NCI-H524 treated with DMSO at 0.1 percent for 48 hours (cell line): Measurements from ENCODE around the gene RELL1.
"Not testable (repeated sequence)": the region's sequence is repeated elsewhere in the genome, so short reads cannot be mapped to it uniquely, and the experiment has no call there.

Experiments
- DNase-seq: peaks from one replicate; lab custom pipeline; 2025; lab: John Stamatoyannopoulos, UW

Gene RELL1

DNA sequence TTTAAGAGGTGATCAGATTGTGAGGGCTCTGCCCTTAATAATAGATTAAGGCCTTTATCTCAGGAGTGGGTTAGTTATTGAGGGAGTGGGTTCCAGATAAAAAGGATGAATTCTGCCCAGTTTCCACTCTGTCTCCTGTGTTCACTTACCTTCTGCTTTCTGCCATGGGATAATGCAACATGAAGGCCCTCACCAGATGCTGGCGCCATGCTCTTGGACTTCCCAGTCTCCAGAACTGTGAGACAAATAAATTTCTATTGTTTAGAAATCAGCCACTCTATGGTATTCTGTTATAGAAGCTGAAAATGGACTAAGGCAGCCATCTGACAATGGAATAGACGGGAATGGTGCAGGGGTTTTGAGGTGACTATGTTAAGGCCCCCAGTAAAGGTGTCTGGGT lies 6.9 kb upstream of the RELL1 start:
- DNase-seq = no peak

DNA sequence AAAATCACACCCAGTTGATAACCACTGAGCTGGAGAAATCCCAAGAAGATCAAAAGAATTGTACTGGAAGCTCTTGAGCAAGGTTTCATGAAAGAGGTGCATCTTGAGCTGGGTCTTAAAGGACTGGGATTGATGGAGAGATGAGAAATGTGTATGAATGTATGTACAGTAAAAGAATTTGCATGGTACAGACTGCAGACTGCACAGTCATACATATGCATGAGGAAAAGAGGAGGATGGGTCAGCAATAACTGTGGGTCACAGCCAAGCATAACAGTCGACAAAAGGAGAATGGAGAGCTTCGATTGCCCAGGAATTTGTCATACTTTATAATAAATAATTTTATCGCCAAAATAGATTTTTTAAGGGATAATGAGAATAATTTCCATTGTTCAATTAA lies 4.8 kb upstream of the RELL1 start:
- no peak for DNase-seq

DNA sequence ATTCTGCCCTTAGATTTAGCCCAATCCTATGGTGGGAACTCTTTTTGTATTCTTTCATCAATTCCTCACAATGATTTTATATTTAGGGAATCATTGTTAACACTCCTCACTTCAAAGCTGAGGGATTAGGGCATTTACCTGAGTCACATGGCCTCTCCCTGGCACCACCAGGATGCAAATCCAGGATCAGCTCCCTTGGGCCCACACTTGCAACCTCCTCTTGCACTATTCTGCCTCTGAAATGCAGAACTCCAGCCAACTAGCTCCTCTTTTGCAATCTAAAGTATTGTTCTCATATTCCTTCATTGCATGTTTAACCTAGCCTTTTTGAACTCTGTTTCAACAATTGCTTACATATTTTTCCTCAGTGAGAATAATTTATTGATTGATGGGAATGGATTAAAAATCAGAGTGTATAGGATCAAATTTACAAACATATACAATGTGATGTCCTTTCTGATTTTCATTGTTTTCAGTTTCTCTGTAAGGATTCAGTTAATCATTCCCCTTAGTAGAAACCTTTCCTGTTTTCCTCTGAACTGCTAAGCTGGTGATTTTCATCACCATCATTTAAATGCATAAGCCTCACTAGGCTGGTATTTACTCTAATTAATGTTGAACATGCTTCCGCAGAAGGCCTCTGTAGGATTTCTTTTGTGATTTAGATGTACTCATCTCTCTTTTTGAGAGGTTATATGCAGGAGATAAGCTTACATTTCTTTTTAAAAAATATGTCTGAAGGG lies 3.3 kb upstream of the RELL1 start:
- DNase-seq = no peak

DNA sequence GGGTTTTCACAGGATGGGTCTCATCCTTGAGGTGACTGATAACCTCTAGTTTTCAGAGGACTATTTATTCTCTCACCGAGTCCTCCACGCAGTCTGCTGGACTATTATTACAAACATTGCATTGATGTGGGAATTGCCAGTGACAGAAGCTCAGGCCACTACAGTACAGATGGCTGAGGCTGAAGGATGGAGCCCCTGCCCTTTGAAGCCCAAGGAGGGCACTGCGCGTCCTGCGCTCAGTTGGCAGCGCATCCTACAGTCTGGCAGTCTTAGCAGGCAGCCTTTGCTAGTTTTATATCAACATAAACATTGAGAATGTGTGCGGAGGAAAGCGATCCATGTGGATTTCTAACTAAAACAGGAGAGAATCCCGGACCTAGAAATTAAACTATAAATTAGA lies 1.5 kb upstream of the RELL1 start:
- DNase-seq = peak; percentile 9

DNA sequence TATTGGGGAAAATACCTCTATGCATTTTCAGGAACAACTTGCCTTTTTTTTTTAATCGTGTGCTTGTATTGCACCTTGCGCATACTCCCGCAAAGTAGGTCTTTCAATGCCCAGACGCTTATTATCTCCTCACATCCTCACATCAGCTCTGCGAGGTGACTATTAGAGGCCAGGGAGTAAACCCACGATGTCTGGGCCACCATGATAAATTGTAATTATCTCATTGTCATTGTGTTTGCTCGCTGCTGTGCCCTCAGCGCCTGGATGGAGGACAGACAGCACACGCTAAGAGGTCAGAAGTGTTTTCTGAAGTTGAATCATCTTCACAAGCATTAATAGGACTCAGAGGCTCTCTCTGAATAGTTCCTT lies 1.0 kb upstream of the RELL1 start:
- DNase-seq = no peak

DNA sequence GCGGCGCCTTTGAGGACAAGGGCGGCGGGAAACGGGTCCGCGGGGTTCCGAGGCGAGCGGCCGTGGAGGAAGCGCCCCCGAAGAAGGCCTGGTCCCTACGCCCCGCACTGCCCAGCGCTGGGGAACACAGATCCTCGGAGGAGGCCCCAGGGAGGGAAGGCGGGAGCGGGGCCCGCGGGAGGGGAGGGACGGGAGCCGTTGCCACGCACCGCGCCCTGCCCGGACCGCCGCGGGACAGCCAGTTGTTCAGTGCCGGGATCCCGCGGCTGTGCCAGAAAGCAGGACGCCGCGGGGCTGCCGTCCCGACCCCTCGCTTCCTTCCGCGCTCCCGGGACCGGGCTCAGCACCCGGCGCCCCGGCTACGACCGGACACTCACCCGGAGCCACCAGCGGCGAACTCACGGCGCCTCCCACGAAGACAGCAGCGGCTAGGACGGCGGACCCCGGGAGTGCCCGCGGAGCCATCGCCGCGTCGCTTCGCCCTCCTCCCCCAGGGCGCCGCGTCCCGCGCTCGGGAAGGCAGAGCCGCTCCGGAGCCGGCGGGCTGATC lies 278 bp downstream of the RELL1 start:
- no peak for DNase-seq

DNA sequence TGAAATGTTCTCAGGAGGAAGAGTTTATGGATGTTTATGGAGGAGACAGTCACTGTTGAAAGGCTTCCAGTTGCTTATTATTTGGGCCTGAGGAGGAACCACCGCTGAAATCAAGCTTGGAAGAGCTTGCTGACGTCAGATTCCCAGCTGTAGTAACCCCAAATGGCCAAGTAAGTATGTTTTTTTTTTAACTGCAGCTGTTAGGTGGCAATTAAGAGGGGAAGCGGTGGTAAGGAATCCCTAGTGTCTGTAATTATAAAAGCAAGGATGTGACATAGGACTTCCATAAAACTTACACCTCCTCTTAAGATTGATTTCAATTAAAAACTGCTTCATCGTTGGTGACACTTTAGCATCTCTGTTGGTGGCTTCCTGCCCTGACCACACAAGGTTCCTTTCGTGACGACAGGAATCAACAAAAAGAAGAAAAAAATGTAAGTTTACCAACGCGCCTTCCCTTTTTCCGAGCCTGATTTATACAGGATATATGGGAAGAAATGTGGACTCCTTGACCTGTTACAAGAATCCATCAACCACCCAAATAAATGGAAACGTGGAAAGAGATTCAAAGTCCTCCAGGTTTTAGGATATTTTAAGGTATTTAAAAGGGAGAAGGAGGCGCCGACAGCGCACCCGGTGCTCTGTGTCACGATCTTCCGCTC lies 884 bp downstream of the RELL1 start:
- DNase-seq = peak; percentile 19

DNA sequence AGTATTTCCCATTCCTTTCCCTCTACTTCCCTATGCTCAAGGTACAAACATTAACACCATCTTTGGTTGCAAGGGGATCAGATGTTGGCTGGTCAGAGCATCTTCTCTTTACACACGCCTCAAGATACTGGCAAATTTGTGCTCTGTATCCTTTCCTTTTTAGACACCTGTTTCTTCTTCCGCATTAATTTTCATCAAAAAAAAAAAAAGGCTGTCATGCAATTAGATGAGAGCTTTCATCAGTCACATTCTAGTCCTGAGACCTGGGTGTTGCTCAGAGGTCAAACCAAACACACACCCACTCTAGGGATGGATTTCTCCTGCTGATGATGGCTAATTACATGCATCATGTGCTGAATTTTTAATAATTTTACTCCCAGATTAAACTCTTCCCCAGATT lies 2.0 kb downstream of the RELL1 start:
- DNase-seq = no peak

DNA sequence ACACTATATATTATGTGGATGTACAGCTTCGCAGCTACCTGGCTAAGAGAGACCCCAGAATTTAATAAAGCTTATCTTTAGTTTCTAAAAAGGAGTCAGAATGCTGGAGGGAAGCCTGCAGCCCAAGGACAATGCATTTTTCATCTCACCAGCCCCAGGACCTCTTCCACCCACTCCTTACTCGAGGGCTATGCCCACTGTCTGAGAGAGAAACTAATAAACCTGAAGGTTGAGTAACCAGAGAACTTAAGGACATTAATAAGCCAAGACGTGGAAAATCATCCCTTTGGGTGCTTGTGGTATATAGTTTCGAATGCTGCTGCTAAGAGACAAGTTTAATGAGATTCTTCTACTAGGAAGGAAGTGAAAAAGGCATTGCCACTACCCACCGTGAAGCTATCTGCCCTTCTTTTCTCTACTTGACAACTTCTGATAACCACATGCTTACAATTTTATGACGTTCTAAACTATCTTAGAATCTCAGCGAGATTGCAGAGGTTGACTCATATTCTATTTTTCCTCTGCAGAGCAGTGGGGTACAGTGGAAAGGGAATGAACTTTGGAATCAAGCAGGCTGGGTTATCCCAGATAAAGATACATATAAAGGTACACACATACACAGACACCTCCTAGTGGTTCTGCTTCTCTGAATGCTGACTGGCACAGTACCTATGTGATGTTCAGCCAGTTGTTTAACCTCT lies 3.3 kb downstream of the RELL1 start:
- no peak for DNase-seq

DNA sequence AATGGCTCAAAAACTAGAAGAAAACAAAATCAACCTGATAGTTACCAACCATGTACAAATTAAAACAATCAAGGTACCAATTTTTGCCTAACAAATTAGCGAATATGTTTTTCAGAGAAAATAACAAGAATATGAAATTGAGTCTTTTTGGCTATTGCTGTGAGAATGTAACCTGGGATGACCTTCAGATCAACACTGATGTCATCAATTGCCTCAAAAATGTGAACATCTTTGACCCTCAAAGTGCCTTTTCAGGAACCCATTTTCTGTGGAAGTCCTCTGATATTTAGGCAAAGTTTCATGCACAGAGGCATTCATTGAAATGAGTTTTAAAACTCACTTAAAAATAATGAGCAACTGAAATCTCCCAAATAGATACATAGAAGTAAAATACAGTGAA lies 6.1 kb downstream of the RELL1 start:
- DNase-seq = no peak

DNA sequence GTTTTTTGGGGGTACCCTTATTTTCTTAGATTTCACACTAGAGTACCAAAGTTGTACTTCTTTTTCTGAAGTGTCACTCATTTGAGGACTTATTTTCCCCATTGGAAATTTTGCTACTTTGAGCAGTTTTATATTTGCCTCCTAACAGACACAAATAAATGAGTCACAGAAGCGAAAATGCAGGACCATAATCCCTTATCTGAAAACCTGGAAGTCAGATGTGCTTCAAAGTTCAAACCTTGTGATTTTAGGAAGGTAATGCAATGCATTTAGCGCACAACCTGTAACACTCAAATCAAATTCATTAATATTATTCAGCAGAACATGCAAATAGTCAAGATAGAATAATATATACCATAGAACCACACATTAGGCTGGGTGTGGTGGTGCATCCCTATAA lies 6.9 kb downstream of the RELL1 start:
- DNase-seq = no peak

DNA sequence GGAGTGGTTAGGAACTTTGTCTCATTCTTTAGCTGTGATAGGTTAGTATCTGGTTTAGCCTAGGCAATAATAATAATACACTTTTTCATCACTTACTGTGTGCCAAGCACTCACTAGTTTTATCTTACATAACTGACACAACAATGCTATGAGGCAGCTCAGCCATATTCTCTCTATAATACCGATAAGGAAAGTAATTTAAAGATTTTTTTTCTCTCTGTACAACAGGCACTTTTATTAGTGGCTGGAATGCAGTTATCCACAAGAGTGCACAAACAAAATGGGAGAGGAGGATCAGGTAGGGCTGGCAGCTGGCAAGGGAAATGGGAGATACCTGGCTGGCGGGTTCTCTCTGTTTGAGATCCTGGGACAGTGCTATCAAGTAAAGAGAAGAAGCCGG lies 7.6 kb downstream of the RELL1 start:
- DNase-seq = no peak

DNA sequence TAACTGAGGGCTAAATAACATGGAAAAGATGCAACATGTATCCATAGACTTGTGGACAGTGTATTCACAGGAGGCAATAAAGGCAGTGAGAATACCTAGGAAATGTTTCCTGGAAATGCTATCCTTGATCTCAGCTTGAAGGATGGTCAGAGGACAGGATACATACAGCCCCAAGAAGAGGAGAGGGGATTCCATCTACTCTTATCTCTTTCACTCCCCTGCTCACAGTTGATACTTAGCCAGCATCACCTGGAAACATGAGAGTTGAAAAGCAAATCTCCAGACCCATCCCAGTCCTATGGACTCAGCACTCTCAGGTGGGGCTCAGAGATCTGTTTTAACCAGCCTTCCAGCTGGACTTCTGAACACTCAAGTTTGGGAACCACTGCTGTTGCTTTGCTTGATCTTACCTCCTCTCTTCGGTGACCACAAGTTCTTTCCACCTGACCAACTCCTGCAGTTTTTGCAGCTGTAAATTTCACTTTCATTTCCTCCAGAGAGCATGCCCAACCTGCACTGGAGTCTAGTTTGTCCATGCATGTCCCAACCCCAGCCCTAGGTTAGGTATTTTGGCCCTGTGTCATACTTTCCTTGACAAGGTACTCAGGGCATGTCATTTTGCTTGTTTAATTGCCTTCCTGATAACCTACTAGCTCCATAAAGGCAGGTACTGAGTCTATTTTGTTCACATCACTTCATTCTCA lies 10.4 kb downstream of the RELL1 start:
- no peak for DNase-seq

DNA sequence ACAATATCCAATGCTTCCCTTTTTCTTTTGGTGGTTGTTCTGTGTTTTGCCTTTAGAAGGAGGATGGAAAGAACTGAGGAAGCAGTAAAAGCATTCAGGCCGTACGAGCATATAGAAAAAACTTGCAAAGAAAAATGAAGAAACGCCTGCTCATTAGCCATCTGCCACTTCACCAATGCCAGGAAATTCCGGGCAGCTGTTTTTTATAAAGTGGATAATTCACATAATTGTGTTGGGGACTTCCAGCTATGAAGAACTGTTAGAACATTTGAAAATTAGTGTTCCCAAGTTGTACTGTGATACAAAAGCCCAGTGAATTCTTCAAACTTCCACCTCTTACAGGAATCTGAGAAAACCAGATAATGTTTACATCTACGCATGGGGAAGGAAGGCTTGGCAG lies 11.7 kb downstream of the RELL1 start:
- DNase-seq = peak; percentile 31

DNA sequence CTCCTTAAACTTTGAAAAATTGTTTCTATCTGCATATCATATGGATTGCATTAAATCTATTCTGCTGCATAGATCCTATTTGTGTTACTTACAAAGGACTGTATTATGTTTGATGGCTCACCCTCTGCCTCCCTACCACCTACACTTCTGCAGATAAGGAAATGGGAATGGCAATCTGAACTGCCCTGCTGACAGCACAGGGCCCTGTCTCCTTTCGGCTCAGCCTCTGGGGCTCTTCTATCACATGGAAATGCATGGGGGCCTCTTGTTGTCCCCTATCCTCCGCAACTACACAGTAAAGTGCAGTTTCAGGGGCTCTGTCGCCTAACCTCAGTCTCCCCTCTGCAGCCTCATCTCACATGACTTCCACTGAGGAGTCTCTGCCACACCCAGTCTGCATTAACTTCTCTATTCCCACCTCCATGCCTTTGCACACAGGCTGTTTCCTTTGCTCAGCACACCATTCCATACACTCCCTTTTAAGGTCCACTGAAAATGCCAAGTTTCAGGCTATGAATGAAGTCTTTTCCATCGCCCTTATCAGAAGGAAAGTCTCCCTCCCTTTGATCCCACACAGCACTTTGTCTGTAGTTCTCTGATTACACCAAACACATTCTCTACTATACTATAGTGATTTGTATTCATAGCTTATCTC lies 12.5 kb downstream of the RELL1 start:
- DNase-seq = no peak

DNA sequence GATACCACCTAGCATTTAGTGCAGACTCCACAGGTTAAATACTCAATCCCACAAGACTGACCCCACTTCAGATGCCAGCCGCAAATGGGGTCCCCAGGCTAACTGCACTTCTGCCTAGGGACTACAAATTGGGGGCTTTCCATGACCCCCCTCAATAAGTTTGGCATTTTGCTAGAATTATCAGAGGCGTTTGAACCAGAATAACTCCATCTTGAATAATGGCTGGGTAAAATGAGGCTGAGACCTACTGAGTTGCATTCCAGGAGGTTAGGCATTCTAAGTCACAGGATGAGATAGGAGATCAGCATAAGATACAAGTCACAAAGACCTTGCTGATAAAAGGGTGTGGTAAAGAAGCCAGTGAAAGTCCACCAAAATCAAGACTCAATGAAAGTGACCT lies 15.1 kb downstream of the RELL1 start:
- DNase-seq = no peak

DNA sequence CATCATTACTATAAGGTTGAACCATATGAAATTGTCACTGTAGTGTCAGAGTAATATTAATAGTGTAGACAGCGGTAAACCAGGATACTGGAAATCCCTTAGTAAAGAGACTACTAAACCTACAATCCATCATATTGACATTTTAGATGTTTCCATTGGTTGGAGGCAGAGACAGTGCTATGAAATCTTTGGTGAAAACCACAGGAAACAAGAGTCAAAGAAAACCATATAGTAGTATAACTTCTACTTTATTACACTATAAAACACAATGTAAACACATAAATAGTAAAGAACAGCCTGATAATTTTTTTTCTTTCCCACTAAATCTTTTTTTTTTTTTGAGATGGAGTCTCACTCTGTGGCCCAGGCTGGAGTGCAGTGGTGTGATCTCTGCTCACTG lies 15.9 kb downstream of the RELL1 start:
- DNase-seq = no peak

DNA sequence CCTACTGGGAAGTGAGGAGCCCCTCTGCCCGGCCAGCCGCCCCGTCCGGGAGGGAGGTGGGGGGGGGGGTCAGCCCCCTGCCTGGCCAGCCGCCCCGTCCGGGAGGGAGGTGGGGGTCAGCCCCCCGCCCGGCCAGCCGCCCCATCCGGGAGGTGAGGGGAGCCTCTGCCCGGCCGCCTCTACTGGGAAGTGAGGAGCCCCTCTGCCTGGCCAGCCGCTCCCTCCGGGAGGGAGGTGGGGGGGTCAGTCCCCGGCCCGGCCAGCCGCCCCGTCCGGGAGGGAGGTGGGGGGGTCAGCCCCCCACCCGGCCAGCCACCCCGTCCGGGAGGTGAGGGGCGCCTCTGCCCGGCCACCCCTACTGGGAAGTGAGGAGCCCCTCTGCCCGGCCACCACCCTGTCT lies 17.1 kb downstream of the RELL1 start:
- DNase-seq = not testable (repeated sequence)

DNA sequence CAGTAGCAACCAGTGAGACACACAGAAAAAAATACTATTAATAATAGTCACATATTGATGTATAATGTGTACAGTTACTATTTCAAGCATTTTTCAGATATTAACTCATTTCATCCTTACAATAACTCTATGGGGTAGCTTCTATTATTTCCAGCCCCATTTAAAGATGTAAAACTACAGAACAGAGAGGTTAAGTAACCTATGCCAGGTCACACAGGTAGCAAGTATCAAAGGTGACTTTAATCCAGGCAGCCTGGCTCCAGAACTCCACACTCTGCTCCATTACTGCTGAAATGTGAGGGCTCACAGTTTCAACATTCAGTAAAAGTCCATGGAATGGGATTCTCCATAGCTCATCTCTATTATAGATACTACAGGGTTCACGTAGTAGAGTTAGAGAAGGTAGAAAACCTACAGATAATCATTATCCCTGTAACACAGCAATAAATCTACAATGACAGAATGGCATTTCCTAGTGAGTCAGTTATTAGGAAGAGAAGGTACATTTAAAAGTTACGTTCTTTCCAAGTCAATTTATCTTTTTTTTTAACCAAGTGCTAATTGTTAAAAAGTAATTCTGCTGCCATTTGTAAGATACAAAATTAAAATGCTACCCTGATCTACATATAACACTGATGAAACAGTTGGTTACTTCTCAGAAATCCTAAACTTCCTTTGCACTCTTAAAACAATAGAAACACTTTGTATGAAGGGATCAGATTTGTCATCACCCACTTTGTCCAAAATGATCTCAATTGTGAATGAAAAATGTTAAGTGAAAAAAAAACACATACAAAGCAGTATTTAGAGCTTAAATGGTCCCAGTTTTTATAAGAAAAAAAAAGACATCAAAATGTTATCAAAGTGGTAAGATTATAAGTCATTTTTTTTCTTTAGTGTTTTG lies 18.7 kb downstream of the RELL1 start:
- DNase-seq = no peak

DNA sequence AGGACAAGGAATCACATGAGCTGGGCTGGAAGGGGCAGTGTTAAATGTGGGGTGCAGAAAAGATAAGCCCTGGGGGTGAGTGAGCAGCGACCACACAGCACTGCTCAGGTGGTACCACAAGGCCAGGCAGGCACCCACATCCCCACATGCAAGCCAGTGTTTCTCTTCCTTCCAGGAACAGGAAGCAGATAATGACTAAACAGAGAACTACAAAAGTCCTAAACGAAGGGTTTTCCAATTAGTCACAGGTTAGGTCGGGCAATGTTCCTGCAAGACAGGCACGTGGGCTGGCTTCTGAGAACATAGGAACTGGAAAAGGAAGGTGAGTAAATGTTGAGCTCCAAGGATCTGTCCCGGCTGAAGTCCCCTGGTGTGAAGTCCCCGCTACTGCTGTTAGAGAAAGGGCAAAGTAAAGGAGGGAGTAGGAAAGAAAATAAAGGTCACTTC lies 19.5 kb downstream of the RELL1 start:
- DNase-seq = no peak
